NCI-H82 (cell line): ENCODE measurements around the gene CCDC92B.
"Not testable (repeated sequence)": the region's sequence is repeated elsewhere in the genome, so short reads cannot be mapped to it uniquely, and the experiment has no call there.

ENCODE experiments used
- DNase-seq: peaks from one replicate; lab custom pipeline; 2025; lab: John Stamatoyannopoulos, UW

The CCDC92B gene

DNA sequence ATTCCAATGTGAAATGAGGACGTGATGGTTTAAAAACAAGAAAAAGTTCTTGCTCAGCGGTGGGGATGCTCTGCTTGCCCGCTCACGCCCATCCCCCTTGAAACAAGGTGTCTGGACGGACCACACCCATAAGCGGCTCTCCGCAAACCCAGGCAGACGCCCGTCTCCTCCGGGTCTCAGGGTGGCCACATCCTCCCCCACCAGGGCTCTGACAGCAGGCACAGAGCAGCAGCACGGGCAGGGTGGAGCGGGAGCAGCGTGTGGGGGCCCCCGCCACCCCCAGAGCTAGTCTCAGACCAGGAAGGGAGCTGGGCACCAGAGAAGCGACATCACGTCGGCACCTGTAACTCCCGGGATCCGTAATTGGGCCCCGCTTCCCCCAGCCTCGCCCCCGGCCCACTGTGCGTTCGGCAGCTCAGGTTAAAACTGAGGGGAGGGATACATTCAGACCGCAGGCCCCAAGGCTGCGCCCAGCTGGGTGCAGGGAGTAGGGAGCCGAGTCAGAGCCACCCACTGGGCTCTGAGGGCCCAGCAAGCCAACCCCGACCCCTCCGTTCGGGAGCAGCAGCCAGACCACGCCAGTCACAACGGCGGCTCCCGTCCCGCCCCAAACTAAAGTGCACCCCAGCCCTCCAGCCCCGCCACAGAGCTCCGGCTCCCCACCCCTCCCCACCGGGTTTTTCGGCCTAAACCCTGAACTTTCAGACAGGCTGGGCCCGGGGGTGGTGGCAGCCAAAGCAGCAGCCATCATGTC, 59.9 kb downstream of the CCDC92B start:
- peak; percentile 49 for DNase-seq

DNA sequence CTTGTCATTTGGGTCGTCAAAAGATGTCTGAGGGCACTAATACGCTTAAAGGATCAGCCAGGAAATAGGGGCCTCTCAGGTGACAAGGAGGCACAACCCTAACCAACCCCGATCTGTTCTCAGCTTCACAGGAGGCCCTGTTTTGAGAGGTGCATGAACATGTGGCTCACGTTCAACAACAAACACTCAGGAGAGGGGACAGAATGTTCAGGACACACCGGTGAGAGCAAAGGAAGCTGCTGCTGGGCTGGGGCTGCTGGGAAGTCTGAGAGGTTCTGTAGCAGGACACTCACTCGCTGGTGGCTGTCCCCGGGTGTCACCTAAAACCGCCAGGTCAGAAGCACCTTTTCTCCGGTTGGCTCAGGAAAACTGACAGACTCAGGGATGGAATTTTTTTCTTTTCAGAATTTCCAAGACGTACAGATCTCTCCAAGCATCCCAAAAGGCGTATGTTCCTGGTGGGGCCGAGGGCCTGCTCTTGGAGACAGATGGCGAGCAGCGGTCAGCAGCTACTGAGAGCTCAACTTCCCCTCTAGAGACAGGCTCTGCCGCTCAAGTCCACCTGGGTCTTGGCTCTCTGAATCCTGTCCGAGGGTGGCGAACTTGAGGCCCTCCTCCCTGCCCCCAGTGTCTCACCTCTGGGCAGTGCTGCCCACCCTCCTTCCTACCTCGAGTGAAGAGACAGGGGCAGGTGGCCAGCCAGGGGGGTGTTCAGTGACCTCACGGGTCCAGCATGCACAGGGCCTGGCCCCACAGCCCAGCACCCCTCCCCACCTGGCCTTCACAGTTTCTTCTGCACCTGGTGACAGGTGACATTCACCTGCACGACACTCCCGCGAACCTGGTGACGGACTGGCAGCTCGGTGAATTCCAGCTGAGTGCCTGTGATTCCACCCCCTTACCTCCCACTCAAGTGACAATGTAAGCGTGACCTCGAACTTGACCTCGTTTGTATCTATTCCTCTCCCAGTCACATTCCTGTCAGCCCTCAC, 60.8 kb downstream of the CCDC92B start:
- DNase-seq, result peak; percentile 96

DNA sequence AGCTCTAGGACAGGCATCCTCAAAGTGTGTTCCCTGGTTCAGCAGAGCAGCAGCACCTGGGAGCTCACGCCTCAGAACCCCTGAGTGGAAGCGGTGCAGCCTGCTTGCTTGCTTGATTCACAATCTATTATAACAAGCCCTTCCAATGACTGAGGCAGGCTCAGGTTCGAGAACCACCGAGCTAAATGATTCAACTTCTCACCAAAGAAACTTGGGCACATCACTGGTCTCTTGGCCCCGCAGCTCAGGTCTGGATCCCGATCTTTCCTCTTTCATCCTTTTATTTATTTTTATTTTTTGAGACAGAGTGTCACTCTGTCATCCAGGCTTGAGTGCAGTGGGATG, 62.4 kb downstream of the CCDC92B start:
- no peak for DNase-seq

DNA sequence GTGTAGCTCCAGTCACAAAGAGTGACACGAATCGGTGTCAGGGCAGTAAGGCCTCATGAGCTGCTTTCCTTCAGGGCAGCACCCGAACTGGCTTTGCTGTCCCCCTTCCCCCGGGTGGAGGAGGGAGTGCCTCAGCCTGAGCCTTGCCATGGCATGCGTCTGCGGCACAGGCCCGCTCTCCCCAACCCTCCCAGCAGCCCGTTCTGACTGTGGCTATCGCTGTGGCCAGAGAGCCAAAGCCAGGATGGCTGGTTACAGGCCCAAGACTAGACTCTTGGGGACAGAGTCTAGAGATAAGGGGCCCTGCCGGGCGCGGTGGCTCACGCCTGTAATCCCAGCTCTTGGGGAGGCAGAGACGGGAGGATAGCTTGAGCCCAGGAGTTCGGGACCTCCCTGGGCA, 63.8 kb downstream of the CCDC92B start:
- DNase-seq, result no peak

- no peak for DNase-seq
These were observed 64.9 kb downstream of the CCDC92B start for GRCh38 chr17:2684549-2684948.

DNA sequence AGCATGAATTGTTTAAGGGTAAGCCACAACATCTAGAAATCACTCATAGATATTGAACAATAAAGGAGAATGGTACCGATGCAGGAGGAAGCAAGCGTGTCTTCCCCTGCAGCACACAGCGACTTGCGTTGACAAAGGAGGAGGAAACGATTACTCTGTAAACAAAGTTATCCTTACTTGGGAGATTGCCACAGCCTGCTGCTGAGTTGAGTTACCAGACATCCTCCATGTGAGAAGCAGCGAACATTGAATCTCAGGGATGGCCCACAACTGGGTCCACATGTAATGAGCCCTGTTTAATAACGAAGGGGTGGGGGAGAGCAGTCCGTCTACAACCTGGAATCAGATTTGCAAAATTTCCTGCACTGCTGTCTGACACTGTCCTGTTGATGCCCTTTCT, 65.5 kb downstream of the CCDC92B start:
- no peak for DNase-seq

- DNase-seq, result no peak
These were observed 67.1 kb downstream of the CCDC92B start for GRCh38 chr17:2682176-2682938.

GRCh38 chr17:2681650-2682049, 67.8 kb downstream of the CCDC92B start:
- DNase-seq, result no peak

DNA sequence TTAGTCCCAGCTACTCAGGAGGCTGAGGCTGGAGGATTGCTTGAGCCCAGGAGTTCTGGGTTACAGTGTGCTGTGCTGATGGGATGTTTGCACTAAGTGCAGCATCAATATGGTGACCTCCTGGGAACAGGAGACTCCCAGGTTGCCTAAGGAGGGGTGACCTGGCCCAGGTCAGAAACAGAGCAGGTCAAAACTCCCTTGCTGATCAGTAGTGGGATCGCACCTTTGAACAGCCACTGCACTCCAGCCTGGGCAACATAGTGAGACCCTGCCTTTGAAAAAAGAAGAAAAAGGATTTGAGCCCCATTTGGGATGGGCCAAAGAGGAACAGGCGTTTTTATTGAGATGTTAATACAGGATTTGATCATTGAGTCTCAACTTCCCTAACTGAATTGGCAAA, 68.5 kb downstream of the CCDC92B start:
- no peak for DNase-seq

DNA sequence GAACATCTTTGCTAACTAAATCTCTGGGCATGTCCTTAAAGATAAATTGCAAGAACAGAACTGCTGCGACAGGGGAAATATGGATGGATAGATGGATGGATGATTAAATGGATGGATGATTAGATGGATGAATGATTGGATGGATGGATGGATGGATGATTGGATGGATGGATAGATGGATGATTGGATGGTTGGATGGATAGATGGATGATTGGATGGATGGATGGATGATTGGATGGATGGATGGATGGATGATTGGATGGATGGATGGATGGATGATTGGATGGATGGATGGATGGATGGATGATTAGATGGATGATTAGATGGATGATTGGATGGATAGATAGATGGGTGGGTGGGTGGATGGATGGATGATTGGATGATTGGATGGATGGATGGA, 70.2 kb downstream of the CCDC92B start:
- not testable (repeated sequence) for DNase-seq
